Heart right ventricle (tissue), 16 donors: ENCODE measurements around the gene MNDA. TPM values are rescaled to one million over a fixed set of nuclear protein-coding genes. Genes with fewer than 3 reads are reported as not detected.

Experiments used
- ATAC-seq, 8 donors: fragments of 200-7000 bp; cut with Tn5 transposase; one replicate each; pipeline ENCODE4 v1.9.1; 2020; ENCODE audit warnings: mild to moderate bottlenecking in 8 of 8, moderate library complexity in 8 of 8, moderate number of reproducible peaks in 1 of 8
- DNase-seq, 2 donors: peaks; one replicate each; pipeline ENCODE4 v3.0.0-alpha.2; 2020
- H3K27ac ChIP-seq, 10 donors: fragments of 200-600 bp; sonication (generic) in 2 of 10; one replicate each; pipeline versions ENCODE4 v1.5.0 to v1.8.0; 2020 to 2022; ENCODE audit warnings: mild to moderate bottlenecking in 3 of 10
- H3K27me3 ChIP-seq, 7 donors: fragments of 200-600 bp; one replicate each; pipeline ENCODE4 v1.8.0; 2021 to 2022; ENCODE audit warnings: mild to moderate bottlenecking in 2 of 7
- H3K36me3 ChIP-seq, 9 donors: fragments of 200-600 bp; sonication (generic) in 1 of 9; one replicate each; pipeline versions ENCODE4 v1.5.0 to v1.8.0; 2020 to 2022; ENCODE audit warnings: mild to moderate bottlenecking in 2 of 9
- H3K4me1 ChIP-seq, 9 donors: fragments of 200-600 bp; sonication (generic) in 1 of 9; one replicate each; pipeline versions ENCODE4 v1.5.0 to v1.8.0; 2020 to 2022; ENCODE audit warnings: mild to moderate bottlenecking in 4 of 9
- H3K4me3 ChIP-seq, 10 donors: fragments of 200-600 bp; sonication (generic) in 2 of 10; one replicate each; pipeline versions ENCODE4 v1.5.0 to v1.8.0; 2020 to 2022; ENCODE audit warnings: mild to moderate bottlenecking in 7 of 10, moderate library complexity in 2 of 10
- H3K9me3 ChIP-seq, 11 donors: fragments of 200-600 bp in 10 of 11; sonication (generic) in 2 of 11; one replicate each; pipeline versions ENCODE4 v1.5.0 to v1.8.0; 2013 to 2022; ENCODE audit warnings: mild to moderate bottlenecking in 2 of 11, control low read depth in 1 of 11, moderate library complexity in 1 of 11
- CTCF ChIP-seq, 9 donors: fragments of 200-600 bp; sonication (generic) in 2 of 9; IDR thresholded peaks; one replicate each; pipeline versions ENCODE4 v1.5.0 to v1.8.0; 2021 to 2022; ENCODE audit warnings: antibody characterized with exemption in 9 of 9, mild to moderate bottlenecking in 5 of 9, moderate library complexity in 1 of 9
- WGBS, 2 donors: extraction: QIAGEN DNeasy Blood & Tissue Kit; methylation state at CpG; one replicate each; pipeline ENCODE4 v1.1.7; 2013; ENCODE audit warnings: inconsistent platforms in 1 of 2; 5-methylcytosine and 5-hydroxymethylcytosine counted together
- intact Hi-C, 10 donors: fragments of 100-400 bp; cut with DNase I; formaldehyde crosslinking; loops; one replicate each; pipeline versions ENCODE4 v1.11.1 to v1.14.2; 2022
- polyA plus RNA-seq, 2 donors: library from polyadenylated mRNA; stranded (reverse); fragments of 200-250 nt; gene quantifications; one replicate each; pipeline ENCODE4 v1.2.3, GENCODE V29; 2013
- total RNA-seq, 10 donors: library from RNA; stranded (reverse); fragmentation: NEBNext Ultra II Directional in 3 of 10; extraction: Animal tissue kit (Norgen Biotek cat#: 25700) in 3 of 10; gene quantifications; one replicate each; pipeline versions ENCODE4 v1.2.1 to v1.2.4, GENCODE V29; 2021 to 2023
- donor health status: Arrhythmogenic right ventricular cardiomyopathy.
- donor health status: ischemic (EF 13 %, LVEDD 7.1; RV severe dilation, severe dysfunction).
- donor health status: healthy with polysubstance abuse.
- donor health status: DM: no; HTN: yes; CAD: no.
- donor health status: DM: no; HTN: no; CAD: no.
- donor health status: ischemic (EF 25% LVEDD 6.9; RV normal size, moderate dysfunction).
- donor health status: ischemic (EF 25% LVEDD 5.7; RV mildly dilated, moderate dysfunction).
- donor health status: healthy.
- donor health status: DM: yes; HTN: yes; CAD: no.
- donor health status: Ischemic cardiomyopathy.
- donor health status: ischemic (EF 35%, LVEDD 5.7; RV mildly dilated, moderate dysfunction).
- donor health status: nonischemic (EF 11% LVEDD 7.7; RV severe dilation, severe dysfunction).
- donor health status: DM: yes; HTN: yes; CAD: no.
- donor health status: PGD.
- donor health status: ischemic (EF 29% LVEDD 5.4; RV normal size, mild dysfunction).
- donor health status: nonischemic (EF 23%, LVEDD 6.1; RV moderate dilation, normal function).

MNDA gene
- total and polyA plus RNA-seq, 12 donors, result 1.0 to 18.9 (median 2.3) TPM

DNA sequence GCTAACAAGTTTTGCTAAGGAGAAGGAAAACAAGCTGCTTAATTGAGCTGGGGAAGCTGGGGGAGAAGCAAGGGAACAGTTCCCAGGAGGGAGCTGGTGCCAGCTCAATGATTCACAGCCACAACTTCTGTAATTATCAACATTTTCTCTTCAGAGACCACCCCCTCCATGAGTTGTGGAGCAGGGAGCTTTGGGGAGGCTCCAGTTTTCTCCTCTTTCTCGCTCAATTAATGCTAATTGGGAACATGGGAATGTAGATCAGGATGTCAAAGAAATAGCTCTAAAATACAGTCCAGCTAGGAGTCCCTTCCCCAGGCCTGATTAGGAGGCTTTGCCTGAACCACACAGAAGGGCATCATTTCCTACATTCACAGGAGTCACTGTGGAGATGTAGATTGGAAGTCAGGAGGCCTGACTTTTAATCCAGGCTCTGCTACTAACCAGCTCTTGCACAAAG is 12.1 kb upstream of the MNDA start:
- DNase-seq (no peak), ATAC-seq (no peak)
- 83 to 85% methylated on average over 1 of the region's 1 CpG for WGBS, 2 donors

GRCh38 chr1:158819461-158820443 is 11.4 kb upstream of the MNDA start:
- Histone ChIP-seq H3K27me3 (peaks cover 0 to 8% (median 0%) of the 10 kb centered on the region in 7 donors), H3K27ac (peak overlapping the region in 1 of 10 donors; percentile 80), H3K4me1 (peaks cover 0 to 34% (median 0%) of the 10 kb centered on the region in 9 donors), H3K4me3 (no peak overlapping the region), H3K36me3 (no peaks in the 10 kb centered on the region), H3K9me3 (no peaks in the 10 kb centered on the region)
- peak in 1 of 8 donors; percentile 16 for ATAC-seq
- DNase-seq, result no peak
- WGBS, 2 donors, result 68 to 70% methylated on average over 7 of the region's 7 CpGs
- intact Hi-C loops, result no loop called here
- no peak for TF ChIP-seq CTCF (IDR thresholded peaks at IDR 0.05)

More for the DNA sequence above, 12.1 kb upstream of the MNDA start:
- TF ChIP-seq CTCF (IDR thresholded peaks at IDR 0.05), result no peak
- intact Hi-C loops, result no loop called here
- H3K9me3 ChIP-seq, result no peaks in the 10 kb centered on the region
- H3K4me3 ChIP-seq, result no peak overlapping the region
- peak overlapping the region in 2 of 10 donors; percentile 23 to 80 for H3K27ac ChIP-seq
- H3K4me1 ChIP-seq, result peaks cover 0 to 34% (median 0%) of the 10 kb centered on the region in 9 donors
- H3K36me3 ChIP-seq, result no peaks in the 10 kb centered on the region
- peaks cover 0 to under 1% (median 0%) of the 10 kb centered on the region in 7 donors for H3K27me3 ChIP-seq

- ATAC-seq (no peak), DNase-seq (no peak)
- Histone ChIP-seq H3K9me3 (no peaks in the 10 kb centered on the region), H3K4me3 (no peak overlapping the region), H3K27me3 (peaks cover 0 to 8% (median 0%) of the 10 kb centered on the region in 7 donors), H3K36me3 (no peaks in the 10 kb centered on the region), H3K4me1 (peaks cover 0 to 34% (median 0%) of the 10 kb centered on the region in 9 donors), H3K27ac (no peak overlapping the region)
- WGBS, 2 donors, result 70 to 87% methylated on average over 1 of the region's 1 CpG
- no peak for TF ChIP-seq CTCF (IDR thresholded peaks at IDR 0.05)
- intact Hi-C loops, result no loop called here
Measured at GRCh38 chr1:158821723-158822122, 9.4 kb upstream of the MNDA start.

DNA sequence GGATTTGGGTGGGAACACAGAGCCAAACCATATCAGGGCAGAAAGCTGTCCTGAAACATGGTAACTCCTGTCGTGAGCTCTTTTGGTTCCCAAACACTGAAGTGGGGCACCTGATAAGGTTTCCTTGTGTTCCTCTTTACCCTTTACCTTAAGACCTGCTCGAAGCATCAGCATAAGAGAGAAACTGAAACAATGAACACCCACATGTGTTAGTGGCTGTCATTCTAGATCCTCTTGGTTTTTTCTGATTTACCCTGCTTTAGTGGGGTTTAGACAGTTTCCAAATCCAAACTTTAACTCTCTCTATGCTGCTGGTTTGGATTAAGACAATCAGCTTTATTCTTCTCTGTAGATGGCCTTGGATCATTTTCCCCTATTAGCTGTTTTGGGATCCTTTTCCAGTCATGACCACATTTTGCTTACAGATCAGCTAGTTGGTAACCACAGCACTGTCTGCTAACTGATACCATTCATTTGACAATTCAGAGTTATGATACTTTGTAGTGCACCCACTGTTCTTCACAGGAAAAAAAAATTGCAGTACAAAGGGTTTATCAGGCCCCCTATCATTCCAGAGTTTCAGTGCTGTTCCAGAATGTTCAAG is 975 bp upstream of the MNDA start:
- Histone ChIP-seq H3K4me1 (peaks cover 0 to 6% (median 0%) of the 10 kb centered on the region in 9 donors), H3K27ac (peak overlapping the region in 2 of 10 donors; percentile 3 to 79), H3K4me3 (no peak overlapping the region), H3K36me3 (no peaks in the 10 kb centered on the region), H3K27me3 (no peaks in the 10 kb centered on the region), H3K9me3 (peaks cover 0 to 18% (median 0%) of the 10 kb centered on the region in 11 donors)
- no peak for DNase-seq
- intact Hi-C loops, result no loop called here
- 73 to 93% methylated on average over 2 of the region's 2 CpGs for WGBS, 2 donors
- ATAC-seq, result no peak
- TF ChIP-seq CTCF (IDR thresholded peaks at IDR 0.05), result no peak
